GM13977 (cell line): ENCODE measurements around the gene NAA20.

Experiments
- DNase-seq: peaks from one replicate; pipeline ENCODE4 v3.0.0; 2012; ENCODE audit warnings: low spot score
- CTCF ChIP-seq: IDR thresholded peaks from 2 replicates; pipeline ENCODE4 v1.5.1; 2012; ENCODE audit warnings: mild to moderate bottlenecking, control low read depth; ENCODE audit not compliant: insufficient read depth; ENCODE audit errors: extremely low read depth, missing control alignments
- in situ Hi-C: fragments of 300-500 bp; cut with MboI; formaldehyde crosslinking; loops from one replicate; pipeline ENCODE4 v1.12.0; 2022; ENCODE audit warnings: low sequenced_read_pairs, low pct_unique_long_range_greater_than_20kb, mixed read lengths, inconsistent platforms; ENCODE audit not compliant: unreplicated experiment

Gene NAA20

GRCh38 chr20:20017844-20018185, 653 bp downstream of the NAA20 start:
- TF ChIP-seq CTCF = no peak
- DNase-seq = no peak
- in situ Hi-C loops = no loop called here

DNA sequence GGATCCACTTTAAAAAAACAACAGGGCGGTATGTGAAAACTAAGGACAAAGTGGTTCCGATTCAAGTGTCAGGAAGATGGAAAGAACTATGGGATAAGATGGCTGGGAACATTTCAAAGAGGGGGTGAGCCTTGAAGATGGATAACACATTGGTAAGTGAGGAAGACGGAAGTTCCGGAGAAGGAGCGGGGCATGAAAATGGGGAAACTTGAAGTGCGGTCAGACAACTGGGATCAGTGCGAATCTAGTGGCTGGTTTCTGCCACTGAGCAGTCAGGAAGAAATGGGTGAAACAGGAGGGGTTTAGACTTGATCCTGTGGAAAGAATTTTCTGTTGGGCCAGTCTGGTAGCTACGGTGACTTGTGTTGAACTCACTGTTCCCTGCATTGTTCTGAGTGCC, 1.2 kb downstream of the NAA20 start:
- TF ChIP-seq CTCF = no peak
- DNase-seq = no peak
- in situ Hi-C loops = no loop called here

DNA sequence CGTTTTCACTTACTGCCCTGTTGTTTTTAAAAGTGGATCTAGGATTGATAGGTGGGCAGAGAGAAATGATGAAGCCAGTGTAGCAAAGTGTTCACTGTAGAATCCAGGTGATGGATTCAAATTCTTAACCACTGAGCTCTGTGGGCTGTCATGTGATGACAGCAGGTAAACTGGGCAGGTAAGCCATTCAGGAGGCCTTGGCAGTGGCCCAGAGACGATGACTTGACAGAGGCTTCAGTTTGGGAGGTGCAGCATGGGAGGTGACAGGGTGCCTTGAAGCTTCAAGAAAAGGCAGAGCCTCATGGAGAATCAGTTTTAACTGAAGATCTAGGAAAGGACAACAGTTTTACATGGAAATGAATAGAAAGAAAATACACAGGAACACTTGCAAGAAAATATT, 2.0 kb downstream of the NAA20 start:
- DNase-seq = no peak
- in situ Hi-C loops = no loop called here
- no peak for TF ChIP-seq CTCF

- in situ Hi-C loops = no loop called here
- TF ChIP-seq CTCF = no peak
- DNase-seq = no peak
Observed at GRCh38 chr20:20020908-20021307, 3.7 kb downstream of the NAA20 start.

GRCh38 chr20:20021835-20022234, 4.7 kb downstream of the NAA20 start:
- TF ChIP-seq CTCF = no peak
- in situ Hi-C loops = no loop called here

DNA sequence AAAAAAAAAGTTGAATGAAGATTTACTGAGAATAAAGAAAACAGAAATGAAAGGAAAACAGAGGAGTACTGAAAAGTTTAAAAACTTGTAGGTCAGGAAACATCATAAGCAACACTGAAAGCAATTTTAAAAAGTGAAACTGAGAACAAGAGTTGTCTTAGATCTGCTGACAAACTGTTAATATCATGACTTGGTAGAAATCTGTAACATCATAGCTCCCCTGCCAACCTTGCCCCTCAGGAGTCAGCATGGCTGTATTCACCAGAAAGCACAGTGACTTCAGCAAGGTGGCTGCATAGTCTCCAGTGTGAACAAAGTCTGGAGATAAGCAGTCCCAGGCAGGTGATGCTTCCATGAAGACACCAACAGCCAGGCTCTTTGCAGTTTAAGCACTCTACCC, 5.3 kb downstream of the NAA20 start:
- no peak for TF ChIP-seq CTCF
- in situ Hi-C loops = no loop called here

More at GRCh38 chr20:20021835-20022234, 4.7 kb downstream of the NAA20 start:
- no peak for DNase-seq

DNA sequence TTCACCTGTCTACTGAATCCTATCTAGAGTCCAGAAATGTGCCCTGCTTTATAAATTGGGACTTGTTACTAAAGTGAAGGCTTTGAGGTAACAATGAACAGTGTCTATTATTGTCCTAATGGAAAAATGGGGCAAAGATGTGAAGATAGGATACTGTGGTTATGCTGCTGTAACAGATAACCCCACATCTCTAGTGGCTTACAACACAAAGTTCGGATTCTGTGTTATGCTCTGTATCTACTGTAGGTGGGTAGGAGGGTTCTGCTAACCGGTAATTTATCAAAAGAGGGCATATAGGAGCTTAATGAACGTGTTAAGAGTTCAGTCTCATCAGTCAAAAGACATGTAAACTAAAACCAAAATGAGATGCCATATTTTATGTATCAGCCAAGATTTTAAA, 6.2 kb downstream of the NAA20 start:
- in situ Hi-C loops = no loop called here
- DNase-seq = no peak
- no peak for TF ChIP-seq CTCF

More for the DNA sequence above, 5.3 kb downstream of the NAA20 start:
- DNase-seq = peak; percentile 56
